MM.1S (cell line): Measurements from ENCODE around the gene FAM120B.

Source experiments
- DNase-seq: peaks from one replicate; pipeline ENCODE4 v3.0.0-alpha.2; 2015
- H2AFZ ChIP-seq: fragments of 300-600 bp; sonication (generic); 2 replicates; pipeline ENCODE4 v1.6.0; 2016; ENCODE audit warnings: antibody characterized with exemption, low read length
- H3F3A ChIP-seq: fragments of 300-600 bp; sonication (generic); 2 replicates; pipeline ENCODE4 v1.6.1; 2016; ENCODE audit warnings: mild to moderate bottlenecking, antibody characterized with exemption, low read length, moderate library complexity, mixed read lengths; ENCODE audit not compliant: insufficient read depth
- H3K27ac ChIP-seq: fragments of 300-600 bp; sonication (generic); 2 replicates; pipeline ENCODE4 v1.5.1; 2016; ENCODE audit warnings: mild to moderate bottlenecking, low read length
- H3K27me3 ChIP-seq: fragments of 300-600 bp; sonication (generic); replicated peaks from 2 replicates; pipeline ENCODE4 v1.6.0; 2016; ENCODE audit warnings: low read length; ENCODE audit not compliant: insufficient read depth
- H3K36me3 ChIP-seq: fragments of 300-600 bp; sonication (generic); replicated peaks from 2 replicates; pipeline ENCODE4 v1.6.1; 2016; ENCODE audit warnings: mild to moderate bottlenecking, low read length, mixed read lengths; ENCODE audit not compliant: insufficient read depth
- H3K4me1 ChIP-seq: fragments of 300-600 bp; sonication (generic); 2 replicates; pipeline ENCODE4 v1.6.1; 2016; ENCODE audit warnings: low read length, mixed read lengths
- H3K4me2 ChIP-seq: fragments of 300-600 bp; sonication (generic); 2 replicates; pipeline ENCODE4 v1.6.0; 2016; ENCODE audit warnings: low read depth, low read length
- H3K4me3 ChIP-seq: fragments of 300-600 bp; sonication (generic); 2 replicates; pipeline ENCODE4 v1.5.1; 2016; ENCODE audit warnings: low read length, mixed read lengths
- H3K79me2 ChIP-seq: fragments of 300-600 bp; sonication (generic); 2 replicates; pipeline ENCODE4 v1.6.1; 2016; ENCODE audit warnings: mixed run types, low read length, mixed read lengths
- H3K9ac ChIP-seq: fragments of 300-600 bp; sonication (generic); 2 replicates; pipeline ENCODE4 v1.6.1; 2016; ENCODE audit warnings: low read length, mixed read lengths
- H3K9me2 ChIP-seq: fragments of 300-600 bp; sonication (generic); replicated peaks from 2 replicates; pipeline ENCODE4 v1.6.1; 2016; ENCODE audit warnings: mild to moderate bottlenecking, low read length, mixed read lengths; ENCODE audit not compliant: insufficient read depth
- H3K9me3 ChIP-seq: fragments of 300-600 bp; sonication (generic); replicated peaks from 2 replicates; pipeline ENCODE4 v1.6.1; 2016; ENCODE audit warnings: mild to moderate bottlenecking, low read length, mixed read lengths; ENCODE audit not compliant: insufficient read depth
- H4K20me1 ChIP-seq: fragments of 300-600 bp; sonication (generic); 2 replicates; pipeline ENCODE4 v1.6.1; 2016; ENCODE audit warnings: mild to moderate bottlenecking, low read length, moderate library complexity, mixed read lengths; ENCODE audit not compliant: insufficient read depth
- EZH2 ChIP-seq: fragments of 300-600 bp; sonication (generic); optimal IDR thresholded peaks from 2 replicates; pipeline ENCODE3; 2017; ENCODE audit warnings: low read depth, mild to moderate bottlenecking, antibody characterized with exemption, low read length, mixed read lengths
- EZH2phosphoT487 ChIP-seq: fragments of 300-600 bp; sonication (generic); IDR thresholded peaks from 2 replicates; pipeline ENCODE4 v1.6.1; 2018; ENCODE audit warnings: antibody characterized with exemption, low read length
- TF ChIP-seq, protein P1 (sequence below): fragments of 300-600 bp; sonication (generic); IDR thresholded peaks from 2 replicates; pipeline ENCODE4 v1.5.1; 2016; ENCODE audit warnings: antibody characterized with exemption, low read length, mixed read lengths

The FAM120B gene

DNA sequence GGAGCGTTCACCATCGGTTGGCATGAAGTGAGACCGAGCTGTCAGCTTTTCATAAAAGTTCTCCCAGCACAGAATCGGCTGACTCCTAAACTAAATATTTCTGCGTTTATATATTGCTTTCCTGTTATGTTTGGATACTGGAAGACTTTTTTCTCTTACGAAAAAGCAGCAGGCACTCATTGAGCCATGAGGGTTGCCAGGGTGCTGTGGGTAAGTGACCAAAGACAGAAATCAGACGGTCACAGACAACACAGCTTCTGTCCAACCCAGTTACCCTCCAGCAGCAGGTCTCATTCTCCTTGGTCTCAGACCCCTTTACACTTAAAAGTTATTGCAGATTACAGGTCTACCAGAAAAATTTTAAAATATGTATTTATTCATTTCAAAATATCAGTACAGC is 113.7 kb downstream of the FAM120B start:
- no peak overlapping the region for H3K4me3 ChIP-seq
- H3K9me2 ChIP-seq = no peaks in the 10 kb centered on the region
- no peaks in the 10 kb centered on the region for H3K4me1 ChIP-seq
- TF ChIP-seq, protein P1, sequence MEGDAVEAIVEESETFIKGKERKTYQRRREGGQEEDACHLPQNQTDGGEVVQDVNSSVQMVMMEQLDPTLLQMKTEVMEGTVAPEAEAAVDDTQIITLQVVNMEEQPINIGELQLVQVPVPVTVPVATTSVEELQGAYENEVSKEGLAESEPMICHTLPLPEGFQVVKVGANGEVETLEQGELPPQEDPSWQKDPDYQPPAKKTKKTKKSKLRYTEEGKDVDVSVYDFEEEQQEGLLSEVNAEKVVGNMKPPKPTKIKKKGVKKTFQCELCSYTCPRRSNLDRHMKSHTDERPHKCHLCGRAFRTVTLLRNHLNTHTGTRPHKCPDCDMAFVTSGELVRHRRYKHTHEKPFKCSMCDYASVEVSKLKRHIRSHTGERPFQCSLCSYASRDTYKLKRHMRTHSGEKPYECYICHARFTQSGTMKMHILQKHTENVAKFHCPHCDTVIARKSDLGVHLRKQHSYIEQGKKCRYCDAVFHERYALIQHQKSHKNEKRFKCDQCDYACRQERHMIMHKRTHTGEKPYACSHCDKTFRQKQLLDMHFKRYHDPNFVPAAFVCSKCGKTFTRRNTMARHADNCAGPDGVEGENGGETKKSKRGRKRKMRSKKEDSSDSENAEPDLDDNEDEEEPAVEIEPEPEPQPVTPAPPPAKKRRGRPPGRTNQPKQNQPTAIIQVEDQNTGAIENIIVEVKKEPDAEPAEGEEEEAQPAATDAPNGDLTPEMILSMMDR = no peak
- TF ChIP-seq EZH2phosphoT487 (no peak), EZH2 (no peak)
- no peaks in the 10 kb centered on the region for H3K27me3 ChIP-seq
- DNase-seq = no peak
- no peaks in the 10 kb centered on the region for H3K79me2 ChIP-seq
- no peak overlapping the region for H2AFZ ChIP-seq
- H3K36me3 ChIP-seq = no peaks in the 10 kb centered on the region
- no peaks in the 10 kb centered on the region for H3F3A ChIP-seq
- H3K27ac ChIP-seq = no peak overlapping the region
- no peak overlapping the region for H3K9ac ChIP-seq
- H3K9me3 ChIP-seq = no peaks in the 10 kb centered on the region
- H4K20me1 ChIP-seq = no peaks in the 10 kb centered on the region
- no peak overlapping the region for H3K4me2 ChIP-seq

- Histone ChIP-seq H3K36me3 (no peaks in the 10 kb centered on the region), H3K9ac (no peak overlapping the region), H3K9me3 (no peaks in the 10 kb centered on the region), H3K4me1 (no peaks in the 10 kb centered on the region), H3F3A (no peaks in the 10 kb centered on the region), H2AFZ (no peak overlapping the region), H3K9me2 (no peaks in the 10 kb centered on the region), H4K20me1 (no peaks in the 10 kb centered on the region), H3K27me3 (no peaks in the 10 kb centered on the region), H3K79me2 (no peaks in the 10 kb centered on the region), H3K4me3 (no peak overlapping the region), H3K27ac (no peak overlapping the region), H3K4me2 (no peak overlapping the region)
- no peak for DNase-seq
- no peak for TF ChIP-seq EZH2
- TF ChIP-seq EZH2phosphoT487 = no peak
- TF ChIP-seq, protein P1 = no peak
Observed at GRCh38 chr6:170420791-170421776, 114.5 kb downstream of the FAM120B start.

GRCh38 chr6:170421921-170422320 is 115.4 kb downstream of the FAM120B start:
- no peak for DNase-seq
- Histone ChIP-seq H3K79me2 (no peaks in the 10 kb centered on the region), H3K9me2 (no peaks in the 10 kb centered on the region), H3F3A (no peaks in the 10 kb centered on the region), H3K4me3 (no peak overlapping the region), H3K27me3 (no peaks in the 10 kb centered on the region), H3K36me3 (no peaks in the 10 kb centered on the region), H3K9ac (no peak overlapping the region), H3K4me1 (no peaks in the 10 kb centered on the region), H3K27ac (no peak overlapping the region), H2AFZ (no peak overlapping the region), H3K4me2 (no peak overlapping the region), H4K20me1 (no peaks in the 10 kb centered on the region), H3K9me3 (no peaks in the 10 kb centered on the region)
- no peak for TF ChIP-seq EZH2phosphoT487
- no peak for TF ChIP-seq EZH2
- TF ChIP-seq, protein P1 = no peak
